Endothelial cell of umbilical vein (primary cell): ENCODE results near the gene SPCS3. TPM values are rescaled to one million over a fixed set of nuclear protein-coding genes. Genes with fewer than 3 reads are reported as not detected.
"Not testable (repeated sequence)": the region's sequence is repeated elsewhere in the genome, so short reads cannot be mapped to it uniquely, and the experiment has no call there.

Experiments
- BruUV-seq: library from RNA; stranded (reverse); fragments of 400-500 nt; replicated peaks from 2 replicates; lab custom pipeline; 2021; lab: Mats Ljungman, UMichigan
- CTCF ChIA-PET: fragments of 300-600, 350-600 bp; sonication (Branson Sonifier 250); formaldehyde crosslinking; loops from one replicate; lab custom pipeline; 2021; ENCODE audit warnings: antibody characterized with exemption, inconsistent platforms; lab: Charles Lee
- POLR2A ChIA-PET: fragments of 300-600, 350-600 bp; sonication (Branson Sonifier 250); formaldehyde crosslinking; loops from one replicate; lab custom pipeline; 2021; ENCODE audit warnings: antibody characterized with exemption, inconsistent platforms; lab: Charles Lee
- DNase-seq: peaks from one replicate; pipeline ENCODE4 v3.0.0-alpha.2; 2011; ENCODE audit warnings: low read depth, low spot score
- FAIRE-seq: peaks from 2 replicates; lab custom pipeline; 2011; peaks lifted over from hg19 to GRCh38; lab: Jason Lieb, UNC
- H2AFZ ChIP-seq: 2 replicates; pipeline ENCODE4 v1.6.0; 2012; ENCODE audit warnings: low read depth, low read length, control low read depth, inconsistent platforms
- H3K27ac ChIP-seq: 2 replicates; pipeline ENCODE4 v1.5.1; 2011; ENCODE audit warnings: low read depth, mild to moderate bottlenecking, control low read depth, low read length, moderate library complexity; ENCODE audit not compliant: insufficient read depth
- H3K27me3 ChIP-seq, 2 experiments: 2 replicates each; pipeline versions ENCODE4 v1.6.0 to v1.6.1; 2011; ENCODE audit warnings: low read length in 2 of 2, mixed read lengths in 1 of 2; ENCODE audit not compliant: control insufficient read depth in 2 of 2, insufficient read depth in 2 of 2
- H3K36me3 ChIP-seq, 2 experiments: 2 replicates in 1 of 2; 3 replicates in 1 of 2; pipeline ENCODE4 v1.5.1; 2011; ENCODE audit warnings: low read length in 2 of 2, mild to moderate bottlenecking in 1 of 2, moderate library complexity in 1 of 2; ENCODE audit not compliant: control insufficient read depth in 2 of 2, insufficient read depth in 2 of 2; ENCODE audit errors: extremely low read depth in 1 of 2
- H3K4me1 ChIP-seq: 3 replicates; pipeline ENCODE4 v1.5.1; 2011; ENCODE audit warnings: mild to moderate bottlenecking, low read length; ENCODE audit not compliant: control insufficient read depth, insufficient read depth; ENCODE audit errors: extremely low read depth
- H3K4me2 ChIP-seq: 2 replicates; pipeline ENCODE4 v1.6.1; 2011; ENCODE audit warnings: low read length, control low read depth, mixed read lengths; ENCODE audit not compliant: insufficient read depth
- H3K4me3 ChIP-seq, 3 experiments: fragments of 200-600 bp in 1 of 3; sonication (generic), shearing (Covaris generic) in 1 of 3; replicated peaks in 1 of 3; 2 replicates each; pipeline ENCODE4 v1.5.1; 2011 to 2016; ENCODE audit warnings: control low read depth in 3 of 3, low read length in 3 of 3, mild to moderate bottlenecking in 2 of 3, inconsistent platforms in 1 of 3, low read depth in 1 of 3, moderate library complexity in 1 of 3; ENCODE audit not compliant: insufficient read depth in 1 of 3
- H3K79me2 ChIP-seq: 2 replicates; pipeline ENCODE4 v1.6.0; 2012; ENCODE audit warnings: low read length, inconsistent platforms; ENCODE audit not compliant: control insufficient read depth, insufficient read depth
- H3K9ac ChIP-seq: replicated peaks from 2 replicates; pipeline ENCODE3; 2011; ENCODE audit warnings: low read length, control low read depth; ENCODE audit not compliant: insufficient read depth; ENCODE audit errors: extremely low read depth
- H3K9me1 ChIP-seq: replicated peaks from 3 replicates; pipeline ENCODE4 v1.6.0; 2011; ENCODE audit warnings: mild to moderate bottlenecking, low read length; ENCODE audit not compliant: control insufficient read depth, insufficient read depth; ENCODE audit errors: extremely low read depth
- H3K9me3 ChIP-seq: replicated peaks from 2 replicates; pipeline ENCODE4 v1.5.1; 2012; ENCODE audit warnings: low read length, inconsistent platforms; ENCODE audit not compliant: control insufficient read depth, insufficient read depth
- H4K20me1 ChIP-seq: replicated peaks from 2 replicates; pipeline ENCODE3; 2011; ENCODE audit warnings: mild to moderate bottlenecking, low read length; ENCODE audit not compliant: control insufficient read depth, insufficient read depth; ENCODE audit errors: extremely low read depth
- CTCF ChIP-seq, 2 donors: IDR thresholded peaks; 1 replicate in 1 of 2; 2 replicates in 1 of 2; pipeline ENCODE4 v1.5.1; 2011; ENCODE audit warnings: low read length in 2 of 2, mild to moderate bottlenecking in 2 of 2, moderate library complexity in 2 of 2, control low read depth in 1 of 2, inconsistent platforms in 1 of 2, low read depth in 1 of 2; ENCODE audit not compliant: insufficient read depth in 1 of 2; ENCODE audit errors: extremely low read depth in 1 of 2
- FOS ChIP-seq: IDR thresholded peaks from 2 replicates; pipeline ENCODE4 v1.6.1; 2011; ENCODE audit warnings: mild to moderate bottlenecking, low read length, moderate library complexity, borderline replicate concordance; ENCODE audit not compliant: insufficient read depth
- MYC ChIP-seq: IDR thresholded peaks from one replicate; pipeline ENCODE4 v1.6.1; 2011; ENCODE audit warnings: mild to moderate bottlenecking, low read depth, low read length
- POLR2AphosphoS5 ChIP-seq: IDR thresholded peaks from 2 replicates; pipeline ENCODE4 v1.6.1; 2012; ENCODE audit warnings: low read depth, mild to moderate bottlenecking, control low read depth, low read length, moderate library complexity; ENCODE audit not compliant: insufficient read depth
- dilution Hi-C: fragments of 300-500 bp; cut with MboI; formaldehyde crosslinking; loops from one replicate; pipeline ENCODE4 v1.15.0; 2019; ENCODE audit warnings: low sequenced_read_pairs; ENCODE audit not compliant: extremely low pct_ligation_motif_present
- intact Hi-C: fragments of 100-400 bp; cut with micrococcal nuclease; formaldehyde crosslinking; loops from one replicate; pipeline ENCODE4 v1.10.0; 2022
- polyA plus RNA-seq, 4 experiments: library from polyadenylated mRNA; depleted of rRNA in 3 of 4; stranded (reverse) in 3 of 4; unstranded in 1 of 4; fragments of >200 nt; gene quantifications; 2 replicates each; pipeline versions ENCODE4 v1.2.1 to v1.2.3, GENCODE V29; 2011 to 2012; ENCODE audit warnings: missing spikeins in 1 of 4
- total RNA-seq: library from RNA; stranded (reverse); gene quantifications from 2 replicates; pipeline ENCODE4 v1.2.3, GENCODE V29; 2021

SPCS3 gene
- total and polyA plus RNA-seq, 2 donors (not counting 3 experiments of a cell fraction or from before 2014, with no cell fraction given), result 36.4 to 183 TPM

DNA sequence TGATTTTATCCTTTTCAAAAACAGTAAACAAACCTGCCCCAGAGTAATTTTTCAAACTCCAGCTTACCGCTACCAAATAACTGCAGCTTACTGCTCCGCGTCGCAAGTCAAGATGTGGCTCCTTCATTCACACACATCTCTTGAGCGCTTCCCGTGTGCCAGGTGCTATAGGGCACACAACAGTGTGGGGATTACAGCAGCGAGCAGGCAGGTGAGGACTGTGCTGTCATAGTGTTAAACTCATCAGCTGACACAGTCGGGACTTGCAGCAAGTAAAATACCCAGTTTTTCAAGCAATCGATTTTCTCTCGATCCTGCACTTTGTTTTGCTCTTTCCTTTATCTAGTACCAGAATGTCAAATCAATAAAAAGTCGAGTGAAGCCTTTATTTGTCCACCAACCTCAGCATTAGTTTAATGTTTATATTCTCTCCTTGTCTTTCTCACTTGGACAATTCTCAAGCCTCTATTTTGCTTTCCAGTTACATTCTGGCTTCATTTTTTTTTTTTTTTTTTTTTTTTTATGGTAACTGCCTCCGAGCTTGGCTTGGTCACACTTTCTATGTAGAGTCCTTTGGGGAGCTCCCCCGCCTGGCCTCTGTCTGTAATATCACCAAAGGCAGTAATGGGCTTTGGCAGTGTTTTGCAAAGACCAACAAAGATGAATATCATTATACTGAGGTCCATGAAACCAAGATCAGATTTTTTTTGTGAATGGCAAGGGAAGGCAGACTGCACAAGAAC is 42.4 kb upstream of the SPCS3 start:
- no peaks in the 10 kb centered on the region for H3K9me3 ChIP-seq
- H3K36me3 ChIP-seq, result no peaks in the 10 kb centered on the region
- H3K4me2 ChIP-seq, result no peak overlapping the region
- POLR2A ChIA-PET, result no interaction called here
- TF ChIP-seq POLR2AphosphoS5, result no peak
- no peak for TF ChIP-seq MYC
- TF ChIP-seq FOS, result no peak
- TF ChIP-seq CTCF (IDR thresholded peaks at IDR 0.05; ENCODE audit: extremely low read depth in 1 of 2, insufficient read depth in 1 of 2, low read depth in 1 of 2, low read length in 2 of 2), result peak in 1 of 2 donors; percentile 53
- no peak overlapping the region for H3K27ac ChIP-seq
- no peak overlapping the region for H3K9ac ChIP-seq
- peaks cover 0 to 2% of the 10 kb centered on the region in 2 experiments for H3K27me3 ChIP-seq
- H4K20me1 ChIP-seq, result no peaks in the 10 kb centered on the region
- H3K79me2 ChIP-seq, result no peaks in the 10 kb centered on the region
- CTCF ChIA-PET, result interaction anchor here (0.6 to 1.9 kb wide), 14 partner anchors 9 to 1193 kb away, joined by 3 to 27 read pairs (median 4); no protein-coding TSS in a partner anchor
- DNase-seq (peak; percentile 44), FAIRE-seq (no peak)
- H3K4me1 ChIP-seq, result no peaks in the 10 kb centered on the region
- BruUV-seq, result no TSS peak
- no peak overlapping the region for H3K4me3 ChIP-seq
- intact Hi-C loops (loop anchor here (2.0 to 5.0 kb wide), 2 partner anchors 125 to 331 kb away; no protein-coding TSS in a partner anchor), dilution Hi-C loops (no loop called here)
- H3K9me1 ChIP-seq, result no peaks in the 10 kb centered on the region
- H2AFZ ChIP-seq, result no peak overlapping the region

DNA sequence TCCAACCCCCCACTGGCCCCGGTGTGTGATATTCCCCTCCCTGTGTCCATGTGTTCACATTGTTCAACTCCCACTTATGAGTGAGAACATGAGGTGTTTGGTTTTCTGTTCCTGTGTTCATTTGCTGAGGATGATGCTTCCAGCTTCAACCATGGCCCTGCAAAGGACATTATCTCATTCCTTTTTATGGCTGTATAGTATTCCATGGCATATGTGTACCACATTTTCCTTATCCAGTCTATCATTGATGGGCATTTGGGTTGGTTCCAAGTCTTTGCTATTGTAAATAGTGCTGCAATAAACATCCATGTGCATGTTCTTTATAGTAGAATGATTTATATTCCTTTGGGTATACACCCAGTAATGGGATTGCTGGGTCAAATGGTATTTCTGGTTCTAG is 40.2 kb upstream of the SPCS3 start:
- H3K36me3 ChIP-seq, H2AFZ ChIP-seq, POLR2A ChIA-PET, H4K20me1 ChIP-seq, FAIRE-seq, H3K9me1 ChIP-seq, dilution Hi-C loops, H3K27me3 ChIP-seq, DNase-seq, H3K4me2 ChIP-seq, CTCF ChIA-PET, BruUV-seq, H3K4me3 ChIP-seq, H3K4me1 ChIP-seq, H3K79me2 ChIP-seq, H3K9me3 ChIP-seq, H3K9ac ChIP-seq, H3K27ac ChIP-seq: not testable (repeated sequence)
- intact Hi-C loops, result loop anchor here (5.0 kb wide), 1 partner anchor 127 kb away; no protein-coding TSS in a partner anchor
